HG02588 (cell line): ENCODE data around the gene CELF4.

ENCODE experiments used
- ATAC-seq: cut with Tn5 transposase; IDR thresholded peaks from one replicate; pipeline ENCODE4 v1.9.1; 2021; ENCODE audit warnings: mild to moderate bottlenecking, moderate library complexity; ENCODE audit not compliant: unreplicated experiment

The CELF4 gene

DNA sequence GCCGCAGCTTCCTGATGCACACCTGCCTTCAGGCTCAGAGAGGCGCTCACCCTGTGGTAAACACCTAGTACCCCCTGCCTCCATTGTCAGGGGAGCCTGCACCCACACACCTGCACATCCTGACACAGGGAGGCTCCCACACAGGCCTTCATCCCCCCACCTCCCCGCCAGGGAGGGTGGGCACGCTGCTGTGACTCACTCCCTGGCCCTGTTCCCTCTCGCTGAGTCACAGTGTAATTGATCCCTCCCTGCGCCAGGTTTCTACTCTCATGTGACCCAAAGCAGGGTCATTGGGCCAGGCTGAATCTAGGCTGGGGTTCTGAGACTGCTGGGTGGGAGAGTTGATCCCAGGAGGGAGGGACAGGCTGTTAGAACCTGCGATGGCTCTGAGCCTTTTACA lies 8.5 kb upstream of the CELF4 start:
- no peak for ATAC-seq

DNA sequence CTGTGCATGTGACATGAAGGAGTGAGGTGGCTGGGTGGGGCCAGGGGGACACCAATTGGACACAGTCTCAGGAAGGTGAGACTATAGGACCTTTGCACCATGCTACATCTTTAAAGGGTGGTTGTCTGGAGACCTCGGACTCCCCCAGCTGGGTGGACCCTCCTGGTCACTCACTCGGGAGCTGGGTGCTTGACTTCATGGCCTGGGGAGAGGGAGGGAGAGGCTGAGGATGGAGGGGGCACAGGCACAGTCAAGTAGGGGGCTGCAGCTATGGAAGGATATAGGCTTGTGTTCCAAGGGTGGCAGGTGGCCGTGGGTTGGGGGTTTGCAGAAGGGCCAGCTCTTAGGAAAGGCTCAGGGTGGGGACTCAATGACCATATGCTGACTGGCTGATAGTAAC lies 7.1 kb upstream of the CELF4 start:
- ATAC-seq = no peak

GRCh38 chr18:37571266-37571665 lies 5.7 kb upstream of the CELF4 start:
- ATAC-seq = no peak

GRCh38 chr18:37570336-37570930 lies 4.8 kb upstream of the CELF4 start:
- ATAC-seq = no peak

- ATAC-seq = no peak
These were observed 3.1 kb upstream of the CELF4 start for GRCh38 chr18:37568671-37569070.

GRCh38 chr18:37567994-37568359 lies 2.4 kb upstream of the CELF4 start:
- ATAC-seq = no peak

- ATAC-seq = no peak
These were observed 1.7 kb upstream of the CELF4 start for GRCh38 chr18:37567061-37567993.

GRCh38 chr18:37566479-37567060 lies 972 bp upstream of the CELF4 start:
- ATAC-seq = no peak

DNA sequence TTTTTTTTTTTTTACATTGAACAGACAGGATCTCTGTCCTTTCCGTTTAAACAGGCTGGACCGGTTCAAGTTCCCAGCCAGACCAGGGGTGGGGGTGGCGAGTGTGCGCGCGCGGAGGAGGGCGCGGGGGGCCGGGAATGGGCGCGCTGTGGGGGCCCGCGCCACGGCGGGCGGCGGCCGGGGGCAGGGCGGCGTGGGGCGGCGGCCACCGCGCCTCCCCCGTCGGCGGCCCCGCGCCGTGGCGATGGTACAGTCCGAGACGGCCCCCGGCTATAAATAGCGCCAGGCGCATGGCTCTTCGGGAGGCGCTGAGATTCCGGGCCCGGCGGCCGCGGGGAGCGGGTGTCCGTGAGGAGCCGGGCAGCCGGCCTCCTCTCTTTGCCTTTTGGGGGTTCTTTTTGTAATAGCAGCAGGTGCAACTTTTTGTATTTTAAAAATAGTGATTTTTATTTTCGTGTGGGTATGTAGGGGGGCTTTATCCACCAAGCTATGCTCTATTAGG lies 430 bp upstream of the CELF4 start:
- ATAC-seq = no peak

GRCh38 chr18:37564711-37565100 lies 892 bp downstream of the CELF4 start:
- no peak for ATAC-seq

DNA sequence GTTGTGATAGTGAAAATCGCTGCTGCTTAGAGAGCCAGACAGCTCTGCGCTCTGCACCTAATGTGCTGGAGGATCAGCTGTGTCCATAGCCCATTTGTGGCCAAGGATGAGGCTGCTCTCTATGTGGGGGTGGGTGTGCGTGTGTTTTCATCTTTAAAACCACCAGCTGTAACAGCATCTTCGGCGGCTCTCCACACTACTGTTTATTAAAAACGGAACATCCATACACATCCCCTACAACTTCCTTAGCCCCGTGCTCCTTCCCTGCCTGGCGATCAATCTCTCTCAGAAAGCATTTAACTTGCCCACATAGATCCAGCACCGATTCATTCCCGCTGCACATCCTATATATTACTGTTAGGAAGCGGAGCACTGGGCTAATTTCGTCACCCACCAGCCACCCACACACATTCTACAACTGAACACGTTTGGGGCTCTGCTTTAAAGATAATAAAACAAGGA lies 1.6 kb downstream of the CELF4 start:
- no peak for ATAC-seq

GRCh38 chr18:37561986-37562385 lies 3.6 kb downstream of the CELF4 start:
- no peak for ATAC-seq

DNA sequence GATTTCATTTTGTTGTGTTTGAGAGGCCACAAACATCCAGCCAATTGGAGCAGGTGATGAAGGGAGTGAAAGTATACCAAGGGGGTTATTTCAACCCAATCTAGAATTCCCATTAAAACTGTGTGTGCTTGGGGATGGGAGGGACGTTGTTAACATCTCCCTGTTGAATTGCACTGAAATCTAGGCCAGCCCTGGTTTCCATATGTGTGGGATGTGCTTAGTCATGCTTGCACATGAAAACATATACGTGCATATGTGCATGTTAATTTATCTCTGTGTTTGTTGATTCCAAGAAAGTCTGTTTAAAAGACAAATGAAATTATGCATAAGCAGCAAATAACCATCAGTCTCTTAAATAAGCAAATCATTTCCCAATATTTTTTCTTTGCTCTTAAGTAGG lies 5.6 kb downstream of the CELF4 start:
- no peak for ATAC-seq

GRCh38 chr18:37559194-37559593 lies 6.4 kb downstream of the CELF4 start:
- no peak for ATAC-seq

- ATAC-seq = no peak
These were observed 11.2 kb downstream of the CELF4 start for GRCh38 chr18:37554399-37554787.

GRCh38 chr18:37553633-37554398 lies 11.8 kb downstream of the CELF4 start:
- no peak for ATAC-seq

DNA sequence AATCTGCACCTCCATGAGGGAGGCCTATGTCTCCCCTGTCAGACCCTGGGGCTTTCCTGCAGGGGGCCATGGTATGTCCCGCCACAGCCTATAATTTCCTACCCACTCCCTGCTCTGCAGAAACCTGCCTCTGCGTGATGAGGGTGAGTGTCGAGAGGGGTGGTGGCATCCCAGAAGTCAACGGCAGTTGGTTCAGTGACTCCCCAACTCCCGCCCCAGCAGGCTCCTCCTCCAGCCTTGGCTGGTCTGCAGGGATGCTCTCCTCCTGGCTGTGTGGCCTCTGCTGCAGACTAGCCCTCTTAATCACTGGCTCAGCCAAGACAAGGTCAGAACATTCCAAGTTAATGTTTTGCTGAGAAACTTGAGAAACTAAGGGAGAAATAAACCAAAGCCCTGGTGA lies 13.3 kb downstream of the CELF4 start:
- no peak for ATAC-seq

DNA sequence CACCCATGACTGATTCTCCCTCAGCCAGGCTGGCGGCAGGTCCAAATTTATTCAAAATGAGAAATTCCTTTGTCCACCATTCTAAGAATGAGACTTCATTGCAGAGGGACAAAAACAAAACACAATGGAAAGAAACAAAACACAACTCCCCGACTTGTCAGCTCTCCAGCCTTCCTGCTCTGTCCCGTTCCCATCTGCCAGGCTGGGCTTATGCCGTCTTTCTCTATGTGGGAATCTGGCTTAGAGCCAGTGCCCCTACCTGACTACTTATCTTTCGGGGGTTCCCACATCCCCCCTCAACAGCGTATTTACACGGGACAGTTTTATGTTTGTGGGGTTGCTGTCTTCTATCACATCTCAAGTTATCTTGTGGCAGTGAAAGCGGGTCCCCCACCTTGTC lies 13.8 kb downstream of the CELF4 start:
- ATAC-seq = no peak

DNA sequence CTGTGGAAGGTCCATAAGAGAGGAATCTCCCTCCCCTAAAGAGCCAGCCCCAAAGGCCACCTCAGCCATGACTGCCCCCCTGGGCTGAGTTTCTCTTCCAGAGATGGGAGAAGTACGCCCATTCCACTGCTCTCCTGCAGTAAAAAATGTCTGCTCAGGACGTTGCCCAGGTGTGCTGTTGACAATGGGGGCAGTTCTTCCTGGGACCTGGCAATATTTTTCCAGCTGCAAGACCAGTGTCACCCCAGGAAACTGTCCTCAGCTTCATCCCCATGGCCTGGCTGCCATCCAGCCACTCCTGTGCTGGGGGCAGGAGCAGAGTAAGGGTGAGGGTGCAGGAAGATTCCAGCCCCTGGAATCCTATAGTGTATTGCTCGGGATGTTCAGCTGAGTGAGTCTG lies 14.3 kb downstream of the CELF4 start:
- ATAC-seq = no peak

- no peak for ATAC-seq
These were observed 15.3 kb downstream of the CELF4 start for GRCh38 chr18:37550118-37550875.
